ENCODE measurements around the gene PFKP. TPM values are rescaled to one million over a fixed set of nuclear protein-coding genes. Genes with fewer than 3 reads are reported as not detected.

Gene PFKP
- total RNA-seq, 1 donor, result 111 TPM

DNA sequence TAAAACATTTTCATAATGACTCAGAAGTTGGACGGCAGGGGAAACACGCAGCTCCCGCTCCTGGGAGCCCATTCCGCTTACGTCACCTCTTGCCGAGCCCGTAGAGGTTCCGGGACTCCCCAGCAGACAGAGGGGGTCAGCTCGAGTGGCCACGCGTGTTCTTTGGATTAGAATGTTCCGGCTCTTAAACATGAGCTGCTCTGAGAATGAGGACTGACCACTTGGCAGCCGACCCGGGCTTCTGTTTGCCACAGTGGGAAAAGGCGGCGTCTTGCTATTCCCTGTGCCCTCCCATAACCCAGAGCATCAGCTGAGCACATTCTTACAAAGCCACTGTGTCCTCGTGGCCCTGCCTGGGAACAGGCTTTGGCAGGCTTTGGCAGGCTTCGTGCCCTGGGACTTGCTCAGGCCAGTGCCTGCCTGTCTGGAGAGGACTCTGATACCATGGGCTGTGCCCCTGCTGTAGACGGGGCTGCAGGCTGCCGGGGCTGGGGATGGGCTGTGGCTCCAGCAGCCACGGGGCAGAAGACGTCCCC is 40.1 kb downstream of the PFKP start:
- H3K4me3 ChIP-seq (ENCODE audit: low read depth, low read length), result peak overlapping the region; percentile 28
- no peak for TF ChIP-seq CTCF (IDR thresholded peaks at IDR 0.05; ENCODE audit: insufficient read depth, low read length)
- DNase-seq (ENCODE audit: low read depth), result peak; percentile 99

DNA sequence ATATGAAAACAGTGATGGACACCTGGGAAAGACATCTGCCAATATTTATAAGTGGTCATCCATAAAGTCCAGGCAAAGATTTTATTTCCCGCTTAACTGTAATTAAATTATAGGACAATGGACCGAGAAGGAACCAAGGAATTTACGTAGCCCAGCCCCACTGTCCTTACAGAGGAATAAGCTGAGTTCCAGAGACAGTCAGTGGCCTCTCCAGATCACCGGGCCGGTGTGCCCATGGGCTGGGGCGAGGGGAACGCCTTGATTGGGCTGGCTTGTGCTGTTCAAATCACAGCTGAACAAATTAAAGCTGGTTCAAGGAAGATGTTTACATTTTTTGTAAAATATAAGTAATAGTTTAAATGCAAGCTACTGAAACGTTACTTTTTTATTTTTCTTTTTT is 40.7 kb downstream of the PFKP start:
- DNase-seq (ENCODE audit: low read depth), result no peak
- H3K4me3 ChIP-seq (ENCODE audit: low read depth, low read length), result no peak overlapping the region
- TF ChIP-seq CTCF (IDR thresholded peaks at IDR 0.05; ENCODE audit: insufficient read depth, low read length), result no peak

DNA sequence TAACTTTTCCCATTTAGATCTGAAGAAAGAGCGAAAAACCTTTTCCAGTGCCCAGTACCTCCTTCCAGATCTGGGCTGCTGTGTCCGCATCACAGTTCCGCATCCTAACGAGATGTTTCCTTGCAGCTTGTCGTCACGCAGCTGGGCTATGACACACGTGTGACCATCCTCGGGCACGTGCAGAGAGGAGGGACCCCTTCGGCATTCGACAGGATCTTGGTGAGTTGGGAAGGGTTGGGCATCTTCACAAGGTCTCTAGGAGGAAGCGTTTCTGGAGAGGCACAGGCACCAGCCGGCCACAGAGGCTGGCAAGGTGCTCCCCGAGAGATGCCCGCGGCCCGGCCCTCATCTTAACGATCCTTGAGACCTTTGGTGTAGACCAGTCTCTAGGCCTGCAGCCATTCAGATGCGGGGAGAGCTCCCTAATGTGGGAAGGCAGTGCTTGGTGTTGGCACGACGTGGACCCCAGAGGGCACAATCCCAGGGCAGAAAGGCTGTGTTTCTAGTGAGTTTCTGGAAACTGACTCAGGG is 41.3 kb downstream of the PFKP start:
- no peak overlapping the region for H3K4me3 ChIP-seq (ENCODE audit: low read depth, low read length)
- TF ChIP-seq CTCF (IDR thresholded peaks at IDR 0.05; ENCODE audit: insufficient read depth, low read length), result no peak
- no peak for DNase-seq (ENCODE audit: low read depth)

GRCh38 chr10:3109196-3109595 is 41.8 kb downstream of the PFKP start:
- no peak for DNase-seq (ENCODE audit: low read depth)
- H3K4me3 ChIP-seq (ENCODE audit: low read depth, low read length), result no peak overlapping the region
- TF ChIP-seq CTCF (IDR thresholded peaks at IDR 0.05; ENCODE audit: insufficient read depth, low read length), result no peak

DNA sequence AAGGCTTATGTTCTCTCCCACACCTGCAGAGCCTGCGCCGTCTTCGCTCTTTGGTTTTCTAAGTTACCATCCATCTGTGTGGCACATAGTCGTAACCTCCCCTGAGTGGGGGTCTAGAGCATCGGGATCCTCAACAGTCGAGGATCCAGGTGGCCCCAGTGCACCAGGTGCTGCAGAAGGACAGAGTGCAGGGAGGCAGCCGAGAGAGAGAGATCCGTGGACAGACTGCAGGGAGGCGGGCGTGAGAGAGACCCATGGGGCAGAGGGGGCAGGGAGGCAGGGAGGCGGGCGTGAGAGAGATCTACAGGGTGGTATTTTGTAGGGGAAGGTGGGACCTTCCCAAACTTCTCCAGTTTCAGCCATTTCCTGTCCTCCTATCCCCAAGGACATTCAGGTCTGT is 42.3 kb downstream of the PFKP start:
- no peak for DNase-seq (ENCODE audit: low read depth)
- TF ChIP-seq CTCF (IDR thresholded peaks at IDR 0.05; ENCODE audit: insufficient read depth, low read length), result no peak
- H3K4me3 ChIP-seq (ENCODE audit: low read depth, low read length), result no peak overlapping the region

DNA sequence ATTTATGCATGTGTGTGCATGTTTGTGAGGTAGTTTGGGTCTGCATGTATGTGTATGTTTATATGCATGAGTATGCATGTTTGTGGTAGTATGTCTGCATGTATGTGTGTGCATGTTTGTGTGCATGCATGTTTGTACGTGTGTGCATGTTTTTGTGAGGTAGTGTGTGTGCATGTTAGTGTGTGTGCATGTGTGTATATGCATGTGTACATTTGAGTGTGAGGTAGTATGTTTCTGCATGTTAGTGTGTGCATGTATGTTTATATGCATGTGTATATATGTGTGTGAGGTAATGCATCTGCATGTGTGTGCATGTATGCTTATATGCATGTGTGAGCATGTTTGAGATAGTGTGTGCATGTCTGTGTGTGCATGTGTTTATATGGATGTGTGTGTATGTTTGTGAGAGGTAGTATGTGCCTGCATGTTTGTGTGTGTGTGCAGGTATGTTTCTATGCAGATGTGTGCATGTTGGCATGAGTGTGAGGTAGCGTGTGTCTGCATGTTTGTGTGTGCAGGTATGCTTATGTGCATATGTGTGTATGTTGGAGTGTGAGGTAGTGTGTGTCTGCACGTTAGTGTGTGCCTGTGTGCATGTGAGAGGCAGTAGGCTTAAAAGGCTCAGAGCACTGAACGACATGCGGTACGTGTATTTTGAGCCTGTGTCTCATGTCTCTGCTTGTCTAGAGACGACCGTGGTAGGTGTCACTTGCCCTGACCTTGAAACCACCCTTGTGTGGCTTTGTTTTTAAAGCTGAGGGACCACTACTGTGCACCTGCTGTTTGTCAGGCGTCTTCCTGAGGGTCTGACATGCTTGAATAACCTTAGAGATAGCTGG is 43.7 kb downstream of the PFKP start:
- no peak overlapping the region for H3K4me3 ChIP-seq (ENCODE audit: low read depth, low read length)
- no peak for DNase-seq (ENCODE audit: low read depth)
- TF ChIP-seq CTCF (IDR thresholded peaks at IDR 0.05; ENCODE audit: insufficient read depth, low read length), result no peak

All from fibroblast of the aortic adventitia (primary cell).